Colonic mucosa (tissue), 4 donors: ENCODE measurements around the gene SLIT3. TPM values are rescaled to one million over a fixed set of nuclear protein-coding genes. Genes with fewer than 3 reads are reported as not detected.

Source experiments
- DNase-seq: peaks from one replicate; pipeline ENCODE4 v3.0.0-alpha.2; 2020
- H3K27ac ChIP-seq: fragments of 200-600 bp; one replicate; pipeline ENCODE4 v1.8.0; 2021
- H3K27me3 ChIP-seq: fragments of 200-600 bp; one replicate; pipeline ENCODE4 v1.8.0; 2021
- H3K36me3 ChIP-seq: fragments of 200-600 bp; one replicate; pipeline ENCODE4 v1.8.0; 2021
- H3K4me1 ChIP-seq: fragments of 200-600 bp; one replicate; pipeline ENCODE4 v1.8.0; 2021; ENCODE audit warnings: mild to moderate bottlenecking
- H3K4me3 ChIP-seq: fragments of 200-600 bp; one replicate; pipeline ENCODE4 v1.8.0; 2021
- H3K9ac ChIP-seq, 2 donors: one replicate each; pipeline ENCODE4 v1.7.0; 2013; ENCODE audit warnings: control low read depth in 2 of 2, low read depth in 2 of 2, low read length in 2 of 2
- H3K9me3 ChIP-seq: fragments of 200-600 bp; one replicate; pipeline ENCODE4 v1.8.0; 2021
- intact Hi-C: fragments of 100-400 bp; cut with DNase I; formaldehyde crosslinking; loops from one replicate; pipeline ENCODE4 v1.14.1; 2022
- total RNA-seq, 2 donors: library from RNA; stranded (reverse); fragmentation: NEBNext Ultra II Directional in 1 of 2; extraction: Animal tissue kit (Norgen Biotek cat#: 25700) in 1 of 2; gene quantifications; one replicate each; pipeline ENCODE4 v1.2.1, GENCODE V29; 2021
- TF ChIP-seq, protein P1 (sequence below): fragments of 200-600 bp; IDR thresholded peaks from one replicate; pipeline ENCODE4 v1.8.0; 2022; ENCODE audit warnings: antibody characterized with exemption, mild to moderate bottlenecking
- donor health status: healthy.
- donor health status: DM: no; HTN: no; CAD: no.
- donor health status: DM: no; HTN: no; CAD: no.

The SLIT3 gene
- total RNA-seq, 2 donors from 2014 or later, result 3.4 to 7.6 TPM

DNA sequence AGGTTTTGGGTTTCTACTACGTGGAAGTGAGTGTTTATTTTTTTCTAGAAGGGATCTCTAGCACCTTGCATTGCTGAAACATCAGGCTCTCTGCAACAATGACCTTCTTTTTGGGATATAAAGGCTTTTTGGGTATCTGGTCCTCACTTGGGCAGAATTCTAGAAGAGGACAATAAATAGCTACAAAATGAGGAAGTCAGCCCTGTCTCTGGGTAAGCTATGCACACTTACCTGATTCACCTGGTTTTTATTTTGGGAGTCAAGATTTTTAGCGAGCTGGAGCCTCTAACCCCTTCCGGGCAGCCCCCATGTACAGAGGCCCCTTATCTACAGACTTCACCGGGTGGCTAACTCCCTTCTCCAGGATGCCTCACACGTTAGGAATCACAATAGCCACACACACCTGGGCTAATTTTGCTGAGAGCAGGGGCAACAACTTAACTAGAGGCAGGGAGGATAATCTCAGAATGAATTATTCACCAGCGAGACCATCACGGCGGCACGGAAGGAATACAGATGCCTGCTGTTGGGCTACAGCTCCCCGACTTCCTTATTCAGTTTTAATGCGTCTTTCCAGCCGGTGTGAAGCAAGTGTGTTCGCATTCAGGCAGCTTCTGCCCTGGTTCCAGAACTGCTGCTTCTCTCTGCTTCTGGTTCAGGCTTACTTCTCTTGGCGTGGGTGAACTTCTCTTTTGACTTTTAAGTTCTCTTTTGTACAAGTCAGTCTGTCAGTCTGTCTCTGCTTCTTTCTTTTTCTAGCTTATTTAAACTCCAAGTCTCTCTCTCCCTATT lies 380.7 kb downstream of the SLIT3 start:
- TF ChIP-seq, protein P1, sequence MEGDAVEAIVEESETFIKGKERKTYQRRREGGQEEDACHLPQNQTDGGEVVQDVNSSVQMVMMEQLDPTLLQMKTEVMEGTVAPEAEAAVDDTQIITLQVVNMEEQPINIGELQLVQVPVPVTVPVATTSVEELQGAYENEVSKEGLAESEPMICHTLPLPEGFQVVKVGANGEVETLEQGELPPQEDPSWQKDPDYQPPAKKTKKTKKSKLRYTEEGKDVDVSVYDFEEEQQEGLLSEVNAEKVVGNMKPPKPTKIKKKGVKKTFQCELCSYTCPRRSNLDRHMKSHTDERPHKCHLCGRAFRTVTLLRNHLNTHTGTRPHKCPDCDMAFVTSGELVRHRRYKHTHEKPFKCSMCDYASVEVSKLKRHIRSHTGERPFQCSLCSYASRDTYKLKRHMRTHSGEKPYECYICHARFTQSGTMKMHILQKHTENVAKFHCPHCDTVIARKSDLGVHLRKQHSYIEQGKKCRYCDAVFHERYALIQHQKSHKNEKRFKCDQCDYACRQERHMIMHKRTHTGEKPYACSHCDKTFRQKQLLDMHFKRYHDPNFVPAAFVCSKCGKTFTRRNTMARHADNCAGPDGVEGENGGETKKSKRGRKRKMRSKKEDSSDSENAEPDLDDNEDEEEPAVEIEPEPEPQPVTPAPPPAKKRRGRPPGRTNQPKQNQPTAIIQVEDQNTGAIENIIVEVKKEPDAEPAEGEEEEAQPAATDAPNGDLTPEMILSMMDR, result no peak
- Histone ChIP-seq H3K9ac (no peak overlapping the region), H3K27me3 (no peaks in the 10 kb centered on the region), H3K4me3 (no peak overlapping the region), H3K9me3 (no peaks in the 10 kb centered on the region), H3K27ac (no peak overlapping the region), H3K36me3 (no peaks in the 10 kb centered on the region), H3K4me1 (no peaks in the 10 kb centered on the region)
- no peak for DNase-seq
- intact Hi-C loops, result no loop called here

DNA sequence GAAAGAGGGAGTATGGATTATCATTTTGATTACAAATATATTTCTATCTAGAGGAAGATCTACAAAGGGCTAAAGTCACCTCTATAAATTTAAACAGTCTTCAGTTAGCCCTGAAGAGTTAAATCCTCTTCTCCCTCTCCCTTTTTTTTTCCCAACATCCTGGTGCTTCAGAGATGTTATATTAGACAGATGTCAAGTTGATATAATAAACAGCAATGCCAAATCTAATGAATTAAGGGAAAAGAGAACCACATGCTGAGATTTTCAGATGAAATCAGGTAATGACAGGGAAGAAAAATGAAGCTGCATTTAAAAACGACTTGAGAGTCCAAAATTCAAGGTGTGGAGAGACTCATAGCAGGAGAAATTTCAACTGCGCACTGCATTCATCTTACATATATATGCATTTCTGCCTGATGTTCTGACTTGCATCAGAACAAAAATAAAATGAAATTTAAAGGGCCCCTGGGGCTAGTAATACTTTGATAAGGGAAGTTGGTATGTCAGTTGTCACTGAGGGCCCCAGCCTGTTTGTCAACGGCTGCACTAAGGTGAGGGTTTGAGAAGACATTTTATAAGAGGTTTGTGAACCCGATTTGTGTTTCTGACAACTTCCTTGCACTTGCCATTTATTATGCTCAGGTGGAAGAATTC lies 382.9 kb downstream of the SLIT3 start:
- H3K4me3 ChIP-seq, result no peak overlapping the region
- no peaks in the 10 kb centered on the region for H3K4me1 ChIP-seq
- no peaks in the 10 kb centered on the region for H3K9me3 ChIP-seq
- no peak overlapping the region for H3K9ac ChIP-seq
- intact Hi-C loops, result no loop called here
- DNase-seq, result no peak
- no peaks in the 10 kb centered on the region for H3K36me3 ChIP-seq
- TF ChIP-seq, protein P1, result no peak
- no peak overlapping the region for H3K27ac ChIP-seq
- no peaks in the 10 kb centered on the region for H3K27me3 ChIP-seq

- no peak for DNase-seq
- no peak overlapping the region for H3K4me3 ChIP-seq
- H3K9me3 ChIP-seq, result no peaks in the 10 kb centered on the region
- no peaks in the 10 kb centered on the region for H3K27me3 ChIP-seq
- no peak overlapping the region for H3K9ac ChIP-seq
- intact Hi-C loops, result no loop called here
- no peaks in the 10 kb centered on the region for H3K4me1 ChIP-seq
- no peak overlapping the region for H3K27ac ChIP-seq
- H3K36me3 ChIP-seq, result no peaks in the 10 kb centered on the region
- TF ChIP-seq, protein P1, result no peak
Measured at GRCh38 chr5:168916852-168917251, 384.1 kb downstream of the SLIT3 start.

DNA sequence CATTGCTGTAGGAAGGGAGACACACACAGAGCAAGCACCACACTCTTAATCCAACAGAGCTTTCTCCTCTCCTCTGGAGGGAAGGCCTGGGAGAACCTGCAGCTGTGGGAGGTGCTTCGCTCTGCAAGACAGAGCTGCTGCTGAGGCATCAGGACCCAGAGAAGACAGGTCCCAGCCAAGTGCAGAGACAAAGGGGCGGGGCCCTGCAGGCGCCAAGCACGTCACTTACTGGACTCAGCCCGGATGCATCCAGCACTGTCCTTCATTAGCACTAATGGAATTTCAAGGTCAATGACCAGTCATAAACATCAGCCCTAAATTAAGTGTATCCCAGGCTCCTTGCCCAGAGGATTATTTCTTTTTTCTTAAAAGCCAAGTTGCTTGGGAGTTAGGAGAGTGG lies 384.7 kb downstream of the SLIT3 start:
- Histone ChIP-seq H3K27ac (no peak overlapping the region), H3K4me1 (no peaks in the 10 kb centered on the region), H3K9ac (no peak overlapping the region), H3K4me3 (no peak overlapping the region), H3K9me3 (no peaks in the 10 kb centered on the region), H3K36me3 (no peaks in the 10 kb centered on the region), H3K27me3 (no peaks in the 10 kb centered on the region)
- intact Hi-C loops, result no loop called here
- TF ChIP-seq, protein P1, result no peak
- DNase-seq, result peak; percentile 21

DNA sequence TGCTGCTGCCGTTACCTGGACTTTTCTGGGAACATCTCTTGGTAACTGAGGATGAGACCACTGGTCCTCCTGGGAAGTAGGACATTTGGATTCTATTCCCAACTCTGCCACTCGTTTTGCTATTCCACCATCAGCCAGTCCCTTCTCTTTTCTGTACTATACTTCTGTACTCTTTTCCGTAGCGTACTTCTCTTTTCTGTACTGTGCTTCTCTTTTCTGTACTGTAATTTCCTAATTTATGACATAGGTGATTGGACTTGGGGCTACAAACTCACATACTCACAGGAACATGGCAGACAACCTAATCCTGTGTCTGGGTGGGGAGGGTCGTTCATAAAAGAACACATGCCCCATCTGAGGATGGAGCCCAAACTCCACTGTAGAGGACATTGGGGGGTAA lies 386.4 kb downstream of the SLIT3 start:
- intact Hi-C loops, result no loop called here
- no peak overlapping the region for H3K4me3 ChIP-seq
- H3K4me1 ChIP-seq, result no peaks in the 10 kb centered on the region
- no peak overlapping the region for H3K9ac ChIP-seq
- no peak for DNase-seq
- TF ChIP-seq, protein P1, result no peak
- H3K9me3 ChIP-seq, result no peaks in the 10 kb centered on the region
- no peaks in the 10 kb centered on the region for H3K27me3 ChIP-seq
- H3K27ac ChIP-seq, result no peak overlapping the region
- H3K36me3 ChIP-seq, result no peaks in the 10 kb centered on the region
